ENCODE results near the gene KDM1B. TPM values are rescaled to one million over a fixed set of nuclear protein-coding genes. Genes with fewer than 3 reads are reported as not detected.

Gene KDM1B
- total and polyA plus RNA-seq, 2 donors (not counting 3 experiments of a cell fraction or from before 2014, with no cell fraction given): 3.0 to 10.8 TPM

- Histone ChIP-seq H3K9me3 (replicated peaks; ENCODE audit: control insufficient read depth, insufficient read depth, low read length) (no peaks in the 10 kb centered on the region), H3K4me3 (replicated peaks in 1 of 3; ENCODE audit: insufficient read depth in 1 of 3, low read depth in 1 of 3, low read length in 3 of 3) (no peak overlapping the region), H3K4me2 (ENCODE audit: insufficient read depth, low read length) (no peak overlapping the region), H3K4me1 (ENCODE audit: control insufficient read depth, extremely low read depth, insufficient read depth, low read length) (no peaks in the 10 kb centered on the region), H2AFZ (ENCODE audit: low read depth, low read length) (no peak overlapping the region), H3K79me2 (ENCODE audit: control insufficient read depth, insufficient read depth, low read length) (no peaks in the 10 kb centered on the region), H4K20me1 (replicated peaks; ENCODE audit: control insufficient read depth, extremely low read depth, insufficient read depth, low read length) (no peaks in the 10 kb centered on the region), H3K36me3 (ENCODE audit: control insufficient read depth in 2 of 2, extremely low read depth in 1 of 2, insufficient read depth in 2 of 2, low read length in 2 of 2) (no peaks in the 10 kb centered on the region), H3K27ac (ENCODE audit: insufficient read depth, low read depth, low read length) (no peak overlapping the region), H3K9ac (replicated peaks; ENCODE audit: extremely low read depth, insufficient read depth, low read length) (no peak overlapping the region), H3K27me3 (ENCODE audit: control insufficient read depth in 2 of 2, insufficient read depth in 2 of 2, low read length in 2 of 2) (no peaks in the 10 kb centered on the region), H3K9me1 (replicated peaks; ENCODE audit: control insufficient read depth, extremely low read depth, insufficient read depth, low read length) (no peaks in the 10 kb centered on the region)
- BruUV-seq (replicated peaks): no TSS peak
- dilution Hi-C loops (cut with MboI; ENCODE audit: extremely low pct_ligation_motif_present, low sequenced_read_pairs): no loop called here
- POLR2A ChIA-PET: no interaction called here
- DNase-seq (ENCODE audit: low read depth, low spot score) (no peak), FAIRE-seq (no peak)
- intact Hi-C loops (cut with micrococcal nuclease): no loop called here
- no peak for TF ChIP-seq CTCF (IDR thresholded peaks at IDR 0.05; ENCODE audit: extremely low read depth in 1 of 2, insufficient read depth in 1 of 2, low read depth in 1 of 2, low read length in 2 of 2)
- TF ChIP-seq MYC (IDR thresholded peaks at IDR 0.05; ENCODE audit: low read depth, low read length): no peak
- no peak for TF ChIP-seq GATA2 (IDR thresholded peaks at IDR 0.05; ENCODE audit: insufficient read depth, insufficient read length, low read depth, low read length)
- no peak for TF ChIP-seq POLR2AphosphoS5 (IDR thresholded peaks at IDR 0.05; ENCODE audit: insufficient read depth, low read depth, low read length)
- no peak for TF ChIP-seq FOS (IDR thresholded peaks at IDR 0.05; ENCODE audit: borderline replicate concordance, insufficient read depth, low read length)
- TF ChIP-seq MAX (IDR thresholded peaks at IDR 0.05; ENCODE audit: insufficient read depth, insufficient read length): no peak
- no peak for TF ChIP-seq EZH2 (IDR thresholded peaks at IDR 0.05; ENCODE audit: borderline replicate concordance, low read depth, low read length, severe bottlenecking)
- TF ChIP-seq JUN (IDR thresholded peaks at IDR 0.05; ENCODE audit: borderline replicate concordance, insufficient read depth, insufficient read length, low read depth): no peak
- TF ChIP-seq POLR2A (IDR thresholded peaks at IDR 0.05; ENCODE audit: low read depth, low read length): no peak
- CTCF ChIA-PET: no interaction called here
Observed at GRCh38 chr6:18207438-18207837, 52.2 kb downstream of the KDM1B start.
